H1 (cell line): ENCODE data around the gene NEK2. TPM values are rescaled to one million over a fixed set of nuclear protein-coding genes. Genes with fewer than 3 reads are reported as not detected.

Experiments
- CTCF ChIA-PET: fragments of 300-600 bp; sonication (Branson Sonifier 250); formaldehyde crosslinking; loops from one replicate; lab custom pipeline; 2021; ENCODE audit not compliant: partially characterized antibody; lab: Charles Lee
- POLR2A ChIA-PET: fragments of 300-600 bp; sonication (Branson Sonifier 250); formaldehyde crosslinking; loops from one replicate; lab custom pipeline; 2021; ENCODE audit warnings: inconsistent platforms; ENCODE audit not compliant: partially characterized antibody; lab: Charles Lee
- DNase-seq, 2 experiments: peaks; one replicate each; pipeline versions ENCODE4 v3.0.0 to v3.0.0-alpha.2; 2010 to 2022; ENCODE audit warnings: low spot score in 2 of 2, low read depth in 1 of 2, mixed read lengths in 1 of 2
- FAIRE-seq: peaks from 2 replicates; lab custom pipeline; 2011; peaks lifted over from hg19 to GRCh38; lab: Jason Lieb, UNC
- H2AFZ ChIP-seq: 2 replicates; pipeline ENCODE4 v1.8.1; 2012; ENCODE audit warnings: low read length, inconsistent platforms
- H2AK5ac ChIP-seq: 2 replicates; pipeline ENCODE4 v1.6.1; 2013; ENCODE audit warnings: low read depth, low read length
- H2BK120ac ChIP-seq: replicated peaks from 2 replicates; pipeline ENCODE3; 2013; ENCODE audit warnings: low read depth, low read length, inconsistent platforms
- H2BK12ac ChIP-seq: 2 replicates; pipeline ENCODE4 v1.6.1; 2013; ENCODE audit warnings: low read depth, low read length
- H2BK15ac ChIP-seq: 2 replicates; pipeline ENCODE4 v1.6.1; 2013; ENCODE audit warnings: low read length
- H2BK20ac ChIP-seq: 2 replicates; pipeline ENCODE4 v1.6.1; 2013; ENCODE audit warnings: low read length
- H2BK5ac ChIP-seq: 2 replicates; pipeline ENCODE4 v1.6.1; 2013; ENCODE audit warnings: low read depth, low read length
- H3K14ac ChIP-seq: 2 replicates; pipeline ENCODE4 v1.6.1; 2013; ENCODE audit warnings: inconsistent platforms; ENCODE audit not compliant: insufficient read length
- H3K18ac ChIP-seq: 2 replicates; pipeline ENCODE4 v1.6.1; 2013; ENCODE audit warnings: low read length; ENCODE audit errors: extremely low read depth
- H3K23ac ChIP-seq: 2 replicates; pipeline ENCODE4 v1.6.1; 2013; ENCODE audit warnings: inconsistent platforms; ENCODE audit not compliant: insufficient read length
- H3K23me2 ChIP-seq: 2 replicates; pipeline ENCODE4 v1.6.1; 2013; ENCODE audit warnings: low read depth, low read length
- H3K27ac ChIP-seq: 2 replicates; pipeline ENCODE4 v1.6.1; 2011; ENCODE audit warnings: low read depth, low read length, inconsistent platforms
- H3K27me3 ChIP-seq, 4 experiments: replicated peaks in 1 of 4; 1 replicate in 1 of 4; 2 replicates in 3 of 4; pipeline versions ENCODE4 v1.6.1 to v1.8.1; 2011 to 2013; ENCODE audit warnings: low read length in 3 of 4, mild to moderate bottlenecking in 3 of 4, inconsistent platforms in 2 of 4, mixed read lengths in 2 of 4, moderate library complexity in 1 of 4; ENCODE audit not compliant: control insufficient read depth in 3 of 4, insufficient read depth in 3 of 4; ENCODE audit errors: extremely low read depth in 1 of 4
- H3K36me3 ChIP-seq, 4 experiments: 2 replicates each; pipeline versions ENCODE4 v1.6.1 to v1.8.1; 2011 to 2013; ENCODE audit warnings: mild to moderate bottlenecking in 4 of 4, low read length in 3 of 4, moderate library complexity in 2 of 4, control low read depth in 1 of 4, inconsistent platforms in 1 of 4; ENCODE audit not compliant: insufficient read depth in 4 of 4, control insufficient read depth in 2 of 4
- H3K4ac ChIP-seq: replicated peaks from 2 replicates; pipeline ENCODE3; 2013; ENCODE audit warnings: low read length, low read depth, mixed read lengths, inconsistent platforms; ENCODE audit not compliant: insufficient read length
- H3K4me1 ChIP-seq, 4 experiments: replicated peaks in 1 of 4; 1 replicate in 1 of 4; 2 replicates in 3 of 4; pipeline versions ENCODE4 v1.6.1 to v1.8.1; 2011 to 2013; ENCODE audit warnings: low read length in 3 of 4, inconsistent platforms in 2 of 4, mixed read lengths in 1 of 4; ENCODE audit not compliant: insufficient read depth in 4 of 4, control insufficient read depth in 3 of 4
- H3K4me2 ChIP-seq, 2 experiments: 2 replicates each; pipeline versions ENCODE4 v1.6.1 to v1.8.1; 2011 to 2013; ENCODE audit warnings: low read depth in 2 of 2, low read length in 2 of 2, control low read depth in 1 of 2, inconsistent platforms in 1 of 2, mild to moderate bottlenecking in 1 of 2; ENCODE audit not compliant: insufficient read depth in 1 of 2
- H3K4me3 ChIP-seq, 4 experiments: fragments of 200-600, 300-600 bp in 1 of 4; sonication (generic), shearing (Covaris generic), sonication (Bioruptor Twin) in 1 of 4; 2 replicates each; pipeline versions ENCODE4 v1.5.1 to v1.8.1; 2011 to 2016; ENCODE audit warnings: low read length in 4 of 4, low read depth in 3 of 4, control low read depth in 2 of 4, inconsistent platforms in 2 of 4, mild to moderate bottlenecking in 2 of 4, mixed read lengths in 1 of 4, moderate library complexity in 1 of 4; ENCODE audit not compliant: insufficient read depth in 2 of 4; ENCODE audit errors: extremely low read depth in 1 of 4
- H3K56ac ChIP-seq: replicated peaks from 2 replicates; pipeline ENCODE3; 2013; ENCODE audit warnings: low read depth, mild to moderate bottlenecking, mixed read lengths, low read length, inconsistent platforms; ENCODE audit not compliant: insufficient read length
- H3K79me1 ChIP-seq: 2 replicates; pipeline ENCODE4 v1.6.1; 2013; ENCODE audit warnings: low read depth, low read length, control low read depth
- H3K79me2 ChIP-seq, 2 experiments: 2 replicates each; pipeline versions ENCODE4 v1.6.1 to v1.8.1; 2012 to 2013; ENCODE audit warnings: low read length in 2 of 2, mild to moderate bottlenecking in 2 of 2, inconsistent platforms in 1 of 2; ENCODE audit not compliant: insufficient read depth in 2 of 2, control insufficient read depth in 1 of 2
- H3K9ac ChIP-seq, 4 experiments: replicated peaks in 1 of 4; 1 replicate in 1 of 4; 2 replicates in 3 of 4; pipeline versions ENCODE4 v1.6.1 to v1.8.1; 2011 to 2013; ENCODE audit warnings: low read depth in 3 of 4, low read length in 3 of 4, control low read depth in 2 of 4, mild to moderate bottlenecking in 2 of 4, moderate library complexity in 2 of 4, inconsistent platforms in 1 of 4; ENCODE audit errors: extremely low read depth in 1 of 4
- H3K9me3 ChIP-seq, 2 experiments: 2 replicates each; pipeline versions ENCODE4 v1.6.1 to v1.8.1; 2012 to 2013; ENCODE audit warnings: mild to moderate bottlenecking in 2 of 2, moderate library complexity in 2 of 2, control low read depth in 1 of 2, inconsistent platforms in 1 of 2, low read depth in 1 of 2, low read length in 1 of 2, mixed read lengths in 1 of 2; ENCODE audit not compliant: insufficient read depth in 2 of 2
- H4K20me1 ChIP-seq, 2 experiments: replicated peaks in 1 of 2; 2 replicates each; pipeline versions ENCODE3 to v1.8.1; 2011 to 2013; ENCODE audit warnings: inconsistent platforms in 2 of 2, low read length in 2 of 2, mild to moderate bottlenecking in 1 of 2; ENCODE audit not compliant: insufficient read depth in 2 of 2, control insufficient read depth in 1 of 2
- H4K5ac ChIP-seq: 2 replicates; pipeline ENCODE4 v1.6.1; 2013; ENCODE audit warnings: low read length, low read depth, mixed read lengths, inconsistent platforms; ENCODE audit not compliant: insufficient read length
- H4K8ac ChIP-seq: 2 replicates; pipeline ENCODE4 v1.8.0; 2013; ENCODE audit warnings: mild to moderate bottlenecking, moderate library complexity, low read length, inconsistent platforms; ENCODE audit not compliant: insufficient read depth; ENCODE audit errors: extremely low read depth
- H4K91ac ChIP-seq: replicated peaks from 2 replicates; pipeline ENCODE3; 2013; ENCODE audit warnings: low read length, mixed read lengths, inconsistent platforms; ENCODE audit not compliant: insufficient read length
- BCL11A ChIP-seq, 2 experiments: IDR thresholded peaks; one replicate each; pipeline ENCODE4 v1.6.1; 2011; ENCODE audit warnings: low read depth in 2 of 2, low read length in 2 of 2, mild to moderate bottlenecking in 2 of 2
- EZH2 ChIP-seq: fragments of 200-600 bp; sonication (generic); IDR thresholded peaks from 2 replicates; pipeline ENCODE4 v1.7.1; 2012; ENCODE audit warnings: low read depth, mild to moderate bottlenecking, moderate library complexity, low read length, inconsistent platforms; ENCODE audit not compliant: severe bottlenecking
- KDM1A ChIP-seq: fragments of 200-600, 300-600 bp; sonication (generic); IDR thresholded peaks from 2 replicates; pipeline ENCODE4 v1.7.1; 2016; ENCODE audit warnings: mild to moderate bottlenecking, low read length, borderline replicate concordance
- RBBP5 ChIP-seq: IDR thresholded peaks from 2 replicates; pipeline ENCODE4 v1.7.1; 2012; ENCODE audit warnings: low read depth, mild to moderate bottlenecking, inconsistent platforms, low read length, moderate library complexity, borderline replicate concordance
- SRF ChIP-seq: IDR thresholded peaks from 2 replicates; pipeline ENCODE4 v1.6.1; 2011; ENCODE audit warnings: mild to moderate bottlenecking, low read depth, low read length, moderate library complexity
- SUZ12 ChIP-seq: fragments of 200-600 bp; sonication (generic); IDR thresholded peaks from 2 replicates; pipeline ENCODE4 v1.6.1; 2012; ENCODE audit warnings: mild to moderate bottlenecking, inconsistent platforms, low read length, moderate library complexity, mixed read lengths
- TAF7 ChIP-seq: optimal IDR thresholded peaks from 2 replicates; pipeline ENCODE3; 2011; ENCODE audit warnings: low read depth, mild to moderate bottlenecking, inconsistent platforms, low read length, moderate library complexity, borderline replicate concordance
- TEAD4 ChIP-seq: IDR thresholded peaks from 2 replicates; pipeline ENCODE4 v1.6.1; 2012; ENCODE audit warnings: low read depth, low read length, inconsistent platforms, mixed read lengths
- WGBS, 2 experiments: shearing (Covaris generic) in 1 of 2; methylation state at CpG; one replicate each; pipeline versions ENCODE4 v1.1.6 to v1.1.7; 2013 to 2015; ENCODE audit warnings: low lambda C conversion rate in 2 of 2, mixed read lengths in 2 of 2, inconsistent platforms in 1 of 2, low coverage in 1 of 2, missing lambda C conversion rate in 1 of 2; ENCODE audit not compliant: insufficient replicate concordance in 2 of 2, insufficient coverage in 1 of 2, insufficient read length in 1 of 2; ENCODE audit errors: extremely low coverage in 1 of 2, missing lambda C conversion rate in 1 of 2; 5-methylcytosine and 5-hydroxymethylcytosine counted together
- polyA plus RNA-seq, 7 experiments: library from polyadenylated mRNA; depleted of rRNA in 3 of 7; stranded (reverse) in 5 of 7; unstranded in 2 of 7; fragments of >200 nt in 5 of 7; fragments of 200-250 nt in 2 of 7; gene quantifications; 1 replicate in 5 of 7; 2 replicates in 1 of 7; 4 replicates in 1 of 7; pipeline versions ENCODE4 v1.2.1 to v1.2.3, GENCODE V29; 2011 to 2013; ENCODE audit warnings: missing spikeins in 2 of 7, mixed read lengths in 2 of 7
- total RNA-seq: library from RNA; stranded (reverse); fragmentation: NEBNext Ultra II Directional; extraction: Animal tissue kit (Norgen Biotek cat#: 25700); gene quantifications from 2 replicates; pipeline ENCODE4 v1.2.1, GENCODE V29; 2021

The NEK2 gene
- total and polyA plus RNA-seq, 2 of the 8 experiments (the other 6 are each of a cell fraction or from before 2014, with no cell fraction given): 8.4 to 22.9 TPM

DNA sequence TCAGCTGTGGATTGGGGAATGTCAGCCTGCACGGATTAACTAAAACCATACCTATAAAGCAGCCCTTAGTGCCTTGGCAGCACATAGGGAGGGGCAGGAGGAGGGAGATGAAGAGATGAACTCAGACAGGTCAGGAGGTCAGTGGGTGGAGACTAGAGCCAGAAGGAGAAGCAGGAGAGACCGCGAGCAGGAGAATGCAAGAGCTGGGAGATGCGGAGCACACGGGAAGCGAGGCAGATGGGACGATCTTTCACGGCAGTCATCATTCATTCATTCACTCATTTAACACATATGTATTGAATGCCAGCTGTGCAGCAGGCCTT lies 41.9 kb downstream of the NEK2 start:
- Histone ChIP-seq H3K4me1 (peaks cover 0 to 6% (median 1%) of the 10 kb centered on the region in 4 experiments; a peak in 1 of 7 replicates), H3K4me2 (no peak overlapping the region), H2BK12ac (no peak overlapping the region), H2AK5ac (no peak overlapping the region), H3K27ac (no peak overlapping the region), H3K14ac (no peak overlapping the region), H3K18ac (no peak overlapping the region), H3K36me3 (no peaks in the 10 kb centered on the region), H3K23me2 (no peaks in the 10 kb centered on the region), H4K5ac (no peak overlapping the region), H3K56ac (no peak overlapping the region), H2BK120ac (no peak overlapping the region), H4K20me1 (no peaks in the 10 kb centered on the region), H3K9ac (no peak overlapping the region), H2AFZ (no peak overlapping the region), H3K27me3 (no peaks in the 10 kb centered on the region), H3K4ac (no peak overlapping the region), H3K4me3 (no peak overlapping the region), H3K23ac (no peak overlapping the region), H2BK15ac (no peak overlapping the region), H3K79me1 (no peaks in the 10 kb centered on the region), H4K91ac (no peak overlapping the region), H2BK5ac (no peak overlapping the region), H3K9me3 (no peaks in the 10 kb centered on the region), H4K8ac (no peak overlapping the region), H3K79me2 (no peaks in the 10 kb centered on the region), H2BK20ac (no peak overlapping the region)
- FAIRE-seq (no peak), DNase-seq (no peak)
- CTCF ChIA-PET: interaction anchor here (1.3 to 2.4 kb wide), 5 partner anchors 9 to 163 kb away, joined by 4 to 16 read pairs (median 6); no protein-coding TSS in a partner anchor
- POLR2A ChIA-PET: interaction anchor here (1.0 to 2.3 kb wide), 3 partner anchors 10 to 55 kb away, joined by 4 to 7 read pairs (median 5); partner anchors contain the start of gene SLC30A1
- 92% methylated on average over 8 of the region's 8 CpGs; no CpG with 5 or more reads in 1 of the 2 experiments for WGBS, 2 experiments
- no peak for TF ChIP-seq KDM1A
- TF ChIP-seq TEAD4: no peak
- TF ChIP-seq RBBP5: no peak
- TF ChIP-seq TAF7: no peak
- no peak for TF ChIP-seq EZH2
- no peak for TF ChIP-seq SUZ12
- no peak for TF ChIP-seq SRF
- no peak for TF ChIP-seq BCL11A (IDR thresholded peaks at IDR 0.05; ENCODE audit: low read depth in 2 of 2, low read length in 2 of 2)
